Upper lobe of right lung (tissue), 1 donor: ENCODE measurements around the gene COL28A1. TPM values are rescaled to one million over a fixed set of nuclear protein-coding genes. Genes with fewer than 3 reads are reported as not detected.

ENCODE experiments used
- ATAC-seq: fragments of 200-7000 bp; cut with Tn5 transposase; one replicate; pipeline ENCODE4 v1.9.1; 2020; ENCODE audit warnings: mild to moderate bottlenecking, moderate library complexity
- DNase-seq: peaks from one replicate; pipeline ENCODE4 v3.0.0-alpha.2; 2020
- H3K27ac ChIP-seq: fragments of 200-600 bp; one replicate; pipeline ENCODE4 v1.8.0; 2022
- H3K27me3 ChIP-seq: fragments of 200-600 bp; one replicate; pipeline ENCODE4 v1.8.0; 2022; ENCODE audit warnings: mild to moderate bottlenecking
- H3K36me3 ChIP-seq: fragments of 200-600 bp; one replicate; pipeline ENCODE4 v1.8.0; 2022
- H3K4me1 ChIP-seq: fragments of 200-600 bp; one replicate; pipeline ENCODE4 v1.8.0; 2022
- H3K4me3 ChIP-seq: fragments of 200-600 bp; one replicate; pipeline ENCODE4 v1.8.0; 2022; ENCODE audit warnings: mild to moderate bottlenecking
- H3K9me3 ChIP-seq: fragments of 200-600 bp; one replicate; pipeline ENCODE4 v1.8.0; 2022
- CTCF ChIP-seq: fragments of 200-600 bp; IDR thresholded peaks from one replicate; pipeline ENCODE4 v1.8.0; 2022; ENCODE audit warnings: antibody characterized with exemption
- intact Hi-C: fragments of 100-400 bp; cut with DNase I; formaldehyde crosslinking; loops from one replicate; pipeline ENCODE4 v1.11.0; 2022
- total RNA-seq: library from RNA; stranded (reverse); fragmentation: NEBNext Ultra II Directional; extraction: Animal tissue kit (Norgen Biotek cat#: 25700); gene quantifications from one replicate; pipeline ENCODE4 v1.2.1, GENCODE V29; 2021
- donor health status: DM: no; HTN: yes; CAD: no; lungs with severe emphysema.

Gene COL28A1
- total RNA-seq, 1 donor from 2014 or later: 0.61 TPM

GRCh38 chr7:7504910-7505704 lies 30.6 kb downstream of the COL28A1 start:
- no peaks in the 10 kb centered on the region for H3K36me3 ChIP-seq
- no peak overlapping the region for H3K27ac ChIP-seq
- no peak for ATAC-seq
- no peaks in the 10 kb centered on the region for H3K27me3 ChIP-seq
- intact Hi-C loops: no loop called here
- H3K4me1 ChIP-seq: no peaks in the 10 kb centered on the region
- no peak for DNase-seq
- no peaks in the 10 kb centered on the region for H3K9me3 ChIP-seq
- no peak overlapping the region for H3K4me3 ChIP-seq
- no peak for TF ChIP-seq CTCF

- Histone ChIP-seq H3K4me1 (no peaks in the 10 kb centered on the region), H3K4me3 (no peak overlapping the region), H3K36me3 (no peaks in the 10 kb centered on the region), H3K27ac (no peak overlapping the region), H3K27me3 (no peaks in the 10 kb centered on the region), H3K9me3 (no peaks in the 10 kb centered on the region)
- no peak for TF ChIP-seq CTCF
- no peak for ATAC-seq
- no peak for DNase-seq
- intact Hi-C loops: no loop called here
Measured at GRCh38 chr7:7499892-7500291, 35.8 kb downstream of the COL28A1 start.

GRCh38 chr7:7498856-7499255 lies 36.8 kb downstream of the COL28A1 start:
- H3K27me3 ChIP-seq: no peaks in the 10 kb centered on the region
- no peak for DNase-seq
- H3K4me1 ChIP-seq: no peaks in the 10 kb centered on the region
- no peak overlapping the region for H3K27ac ChIP-seq
- H3K9me3 ChIP-seq: no peaks in the 10 kb centered on the region
- no peaks in the 10 kb centered on the region for H3K36me3 ChIP-seq
- no peak overlapping the region for H3K4me3 ChIP-seq
- no peak for ATAC-seq
- no peak for TF ChIP-seq CTCF
- intact Hi-C loops: no loop called here

GRCh38 chr7:7496311-7496710 lies 39.4 kb downstream of the COL28A1 start:
- Histone ChIP-seq H3K36me3 (no peaks in the 10 kb centered on the region), H3K4me1 (no peaks in the 10 kb centered on the region), H3K9me3 (no peaks in the 10 kb centered on the region), H3K27ac (no peak overlapping the region), H3K27me3 (no peaks in the 10 kb centered on the region), H3K4me3 (no peak overlapping the region)
- no peak for TF ChIP-seq CTCF
- intact Hi-C loops: no loop called here
- ATAC-seq: no peak
- DNase-seq: no peak

GRCh38 chr7:7495171-7495570 lies 40.5 kb downstream of the COL28A1 start:
- intact Hi-C loops: no loop called here
- TF ChIP-seq CTCF: no peak
- no peak for DNase-seq
- no peaks in the 10 kb centered on the region for H3K9me3 ChIP-seq
- H3K4me1 ChIP-seq: no peaks in the 10 kb centered on the region
- no peak for ATAC-seq
- no peak overlapping the region for H3K4me3 ChIP-seq
- no peaks in the 10 kb centered on the region for H3K27me3 ChIP-seq
- H3K36me3 ChIP-seq: no peaks in the 10 kb centered on the region
- H3K27ac ChIP-seq: no peak overlapping the region
